Glomerular visceral epithelial cell (primary cell): ENCODE results near the gene DACT2.
"Not testable (repeated sequence)": the region's sequence is repeated elsewhere in the genome, so short reads cannot be mapped to it uniquely, and the experiment has no call there.

ENCODE experiments used
- DNase-seq: peaks from one replicate; pipeline ENCODE4 v3.0.0-alpha.2; 2016; ENCODE audit errors: extremely low spot score

The DACT2 gene

DNA sequence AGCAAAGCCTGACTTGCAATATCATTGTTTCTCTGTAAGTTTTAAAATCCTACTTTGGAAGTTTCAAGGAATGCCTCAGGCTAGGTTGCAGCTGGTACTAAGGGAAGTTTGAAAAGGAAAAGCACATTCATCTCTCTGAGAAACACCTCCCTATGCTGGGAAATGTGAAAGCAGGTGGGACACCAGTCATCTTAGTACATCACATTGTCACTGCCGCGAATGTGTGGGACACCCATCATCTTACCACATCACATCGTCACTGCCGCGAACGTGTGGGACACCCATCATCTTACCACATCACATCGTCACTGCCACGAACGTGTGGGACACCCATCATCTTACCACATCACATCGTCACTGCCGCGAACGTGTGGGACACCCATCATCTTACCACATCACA is 38.3 kb downstream of the DACT2 start:
- not testable (repeated sequence) for DNase-seq

DNA sequence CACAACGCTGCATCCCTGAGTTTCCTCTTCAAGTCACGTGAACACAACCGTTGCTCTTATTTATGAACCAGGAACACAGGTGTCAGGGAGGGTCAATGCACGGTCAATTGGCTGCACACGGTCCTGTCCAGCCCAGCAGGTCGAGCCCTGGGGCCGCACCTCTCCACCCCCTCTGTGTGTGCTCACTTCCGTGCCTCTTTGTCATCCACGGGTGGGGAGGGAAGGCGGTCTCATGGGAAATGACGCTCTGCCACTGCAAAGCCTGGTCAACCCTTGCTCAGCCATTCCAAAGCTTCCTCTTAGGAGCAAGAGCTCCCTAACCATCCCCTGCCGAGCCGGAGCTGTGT is 38.7 kb downstream of the DACT2 start:
- DNase-seq, result no peak

DNA sequence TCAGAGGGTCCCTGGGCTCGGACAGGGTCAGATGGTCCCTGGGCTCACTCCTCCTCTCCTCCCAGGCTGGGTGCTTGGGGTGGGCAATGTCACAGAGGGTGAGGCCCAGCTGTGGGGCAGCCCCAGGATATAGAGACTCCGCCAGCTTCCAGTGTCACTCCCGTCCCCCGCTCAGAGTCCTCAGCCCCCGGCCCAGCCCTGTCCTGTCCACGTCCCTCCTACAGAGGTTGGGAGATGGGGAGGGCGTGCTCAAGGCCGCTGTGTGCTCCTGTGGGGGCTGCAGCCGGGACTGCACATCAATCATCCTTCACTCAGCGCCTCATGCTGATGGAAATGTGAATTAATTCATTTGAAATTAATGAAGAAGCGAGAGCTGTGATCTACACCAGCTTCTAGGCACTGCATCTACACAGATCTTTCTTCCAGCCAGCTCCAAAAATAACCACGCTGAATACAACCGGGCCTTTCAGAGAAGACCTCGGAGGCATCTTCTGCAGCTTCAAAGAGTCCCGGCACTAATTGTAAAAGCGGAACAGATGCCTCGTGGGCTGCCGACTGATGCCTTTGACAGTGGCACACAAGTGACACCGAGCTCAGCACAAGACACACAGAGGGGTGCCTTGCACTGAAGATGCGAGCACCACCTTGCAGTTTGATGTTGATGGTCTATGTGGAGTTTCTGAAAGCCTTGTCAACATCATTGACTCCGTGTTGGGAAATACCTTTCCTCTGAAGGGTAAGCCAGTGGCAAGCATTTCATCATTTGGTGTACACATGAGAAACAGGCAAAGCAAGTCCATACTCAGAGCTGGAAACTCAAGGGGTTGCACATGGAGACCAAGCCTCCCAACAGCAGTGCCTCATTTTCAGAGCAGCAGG is 39.3 kb downstream of the DACT2 start:
- no peak for DNase-seq

DNA sequence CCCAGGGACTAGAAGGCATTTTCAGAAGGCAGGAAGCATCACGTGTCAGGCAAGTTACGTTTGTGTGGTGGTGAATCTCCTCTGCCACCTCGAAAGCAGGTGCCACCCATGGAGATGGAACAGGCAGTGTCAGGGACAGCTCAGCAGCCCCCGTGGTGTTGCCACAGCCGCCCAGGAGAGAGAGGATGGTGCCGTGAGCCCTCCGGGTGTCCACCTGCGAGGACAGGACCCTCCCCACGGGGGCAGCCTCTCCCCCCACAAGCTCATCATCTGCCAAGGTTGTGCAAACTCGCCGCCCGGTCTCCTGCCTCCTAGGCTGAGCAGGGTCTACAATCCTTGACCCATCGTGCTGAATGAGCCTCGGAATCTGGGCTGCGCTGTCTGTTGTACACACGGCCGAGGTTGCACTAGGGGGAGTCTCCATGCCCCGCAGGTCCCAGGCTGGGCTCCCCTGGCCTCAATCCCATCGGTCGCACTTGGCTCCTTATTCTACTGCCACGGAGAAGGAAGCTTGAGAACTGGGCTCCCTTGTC is 40.1 kb downstream of the DACT2 start:
- DNase-seq, result no peak

DNA sequence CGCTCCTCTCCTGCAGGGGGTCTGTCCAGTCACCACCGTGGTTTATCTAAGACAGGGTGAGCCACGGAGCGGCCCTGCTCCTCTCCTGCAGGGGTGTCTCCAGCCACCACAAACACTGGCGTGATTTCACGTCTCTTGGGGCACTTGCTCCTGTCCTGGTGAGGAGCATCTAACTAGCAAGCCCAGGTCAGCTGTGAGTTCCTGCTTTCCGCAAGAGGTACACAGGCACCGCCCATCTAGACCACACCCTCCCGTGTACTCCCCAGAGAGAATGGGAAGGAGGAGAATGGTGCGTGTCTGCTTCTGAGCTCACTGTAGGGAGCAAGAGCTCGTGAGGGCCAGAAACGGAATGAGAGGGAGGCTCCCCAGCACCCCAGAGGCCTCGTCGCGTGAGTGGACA is 40.7 kb downstream of the DACT2 start:
- no peak for DNase-seq

DNA sequence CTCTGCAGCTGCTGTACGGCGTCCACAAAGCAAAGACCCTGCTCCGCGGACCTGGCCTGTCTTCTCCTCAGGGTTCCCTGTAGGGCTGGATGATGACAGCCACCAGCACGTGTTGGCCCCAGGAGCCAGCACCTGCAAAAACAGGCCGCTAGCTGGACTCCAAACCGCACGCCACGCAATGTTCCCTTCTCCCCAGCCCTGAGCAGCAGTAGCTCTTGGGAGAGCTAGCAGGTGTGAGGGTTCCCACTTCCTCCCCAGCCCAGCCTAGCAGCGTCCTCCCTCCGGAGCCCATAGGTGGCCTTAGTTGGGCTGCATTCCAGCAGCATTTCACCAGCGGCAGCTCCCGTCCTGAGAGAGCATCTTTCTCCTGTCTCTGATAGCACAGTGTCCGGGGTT is 42.3 kb downstream of the DACT2 start:
- DNase-seq, result no peak

DNA sequence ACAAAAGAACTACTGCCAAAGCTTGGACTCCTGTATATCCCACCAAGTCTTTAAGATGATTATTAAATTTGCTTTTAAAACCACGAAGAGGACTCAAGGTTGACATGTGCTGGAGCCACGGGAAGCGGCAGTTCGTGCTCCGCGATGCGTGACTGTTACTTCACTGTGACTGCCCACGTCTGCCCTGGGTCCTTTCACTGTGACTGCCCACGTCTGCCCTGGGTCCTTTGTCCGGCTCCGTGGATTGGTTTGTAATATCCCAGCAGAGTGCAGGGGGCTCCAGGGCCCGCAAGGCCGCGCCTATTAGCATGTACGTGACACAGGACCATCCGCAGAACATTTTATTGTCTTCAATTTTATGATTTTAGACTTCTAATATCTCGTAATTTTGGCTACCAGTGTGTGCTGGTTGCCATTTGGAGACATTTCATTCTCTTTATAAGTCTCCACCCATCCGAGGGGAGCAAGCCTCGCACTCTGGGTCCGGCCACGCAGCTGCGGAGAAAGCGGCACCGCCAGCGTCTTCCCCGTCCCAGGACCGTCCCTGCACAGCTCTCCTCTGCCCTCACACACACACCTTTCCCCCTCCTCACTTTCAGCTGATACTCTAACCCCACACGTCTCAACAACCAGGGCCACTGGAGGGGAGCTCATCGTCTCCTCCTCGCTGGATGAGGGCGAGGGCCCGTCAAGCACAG is 42.9 kb downstream of the DACT2 start:
- DNase-seq, result no peak

DNA sequence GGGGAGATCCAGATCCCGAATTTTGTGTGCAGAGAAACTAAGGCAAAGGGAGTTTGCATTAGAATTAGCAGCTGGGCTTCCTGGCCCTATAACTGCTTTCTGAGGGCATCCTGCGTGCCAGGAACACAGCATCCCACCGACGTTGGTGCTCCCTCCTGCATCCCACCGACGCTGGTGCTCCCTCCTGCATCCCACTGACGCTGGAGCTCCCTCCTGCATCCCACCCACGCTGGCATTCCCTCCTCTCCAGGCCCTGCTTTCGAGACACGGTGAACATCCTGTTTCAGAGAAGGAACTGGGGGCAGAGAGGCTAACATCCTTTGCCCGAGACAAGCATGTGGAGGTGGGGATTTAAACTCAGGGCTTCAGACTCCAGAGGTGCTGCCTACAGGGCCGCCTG is 44.4 kb downstream of the DACT2 start:
- DNase-seq, result no peak

DNA sequence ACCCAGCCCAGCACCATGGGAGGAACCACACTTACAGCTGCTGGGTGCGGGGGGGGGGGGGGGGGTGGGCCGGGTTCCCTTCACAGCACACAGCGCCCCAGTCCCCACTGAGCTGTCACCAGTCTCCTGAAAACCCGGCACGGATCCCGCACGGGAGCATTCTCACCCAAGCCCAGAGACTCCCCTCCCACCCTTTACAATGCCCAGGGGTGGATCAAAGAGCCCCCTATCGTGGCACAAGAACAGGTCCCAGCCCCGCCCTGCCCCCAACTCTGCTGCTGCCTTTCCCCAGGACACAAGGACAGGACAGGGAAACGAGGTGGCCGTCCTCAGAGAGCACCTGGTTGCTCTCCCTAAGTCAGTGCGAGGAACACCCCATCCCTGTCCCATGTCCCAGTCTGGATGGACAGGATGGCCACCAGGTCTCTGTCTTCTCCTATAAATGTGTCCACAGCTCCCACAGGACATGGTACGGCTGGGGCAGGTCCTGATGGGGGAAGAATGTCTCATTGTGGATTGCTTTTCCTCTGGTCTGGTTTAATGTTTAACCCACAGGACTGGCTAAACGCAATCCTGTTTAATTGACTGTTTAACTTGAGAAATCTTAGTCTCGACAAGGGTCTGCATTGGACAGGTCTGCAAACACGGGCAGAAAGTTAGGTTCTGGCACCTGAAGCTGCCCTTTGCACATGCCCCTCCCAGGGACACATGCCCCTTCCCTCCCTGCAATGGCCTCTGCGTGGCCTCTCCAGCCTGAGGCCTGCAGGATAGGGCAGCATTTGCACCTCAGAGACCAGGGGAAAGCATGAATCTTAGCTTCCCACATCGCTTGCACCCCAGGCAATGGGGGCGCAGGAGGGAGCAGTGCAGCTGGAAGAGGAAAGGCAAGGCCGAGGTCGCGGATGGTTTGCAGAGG is 45.3 kb downstream of the DACT2 start:
- no peak for DNase-seq

DNA sequence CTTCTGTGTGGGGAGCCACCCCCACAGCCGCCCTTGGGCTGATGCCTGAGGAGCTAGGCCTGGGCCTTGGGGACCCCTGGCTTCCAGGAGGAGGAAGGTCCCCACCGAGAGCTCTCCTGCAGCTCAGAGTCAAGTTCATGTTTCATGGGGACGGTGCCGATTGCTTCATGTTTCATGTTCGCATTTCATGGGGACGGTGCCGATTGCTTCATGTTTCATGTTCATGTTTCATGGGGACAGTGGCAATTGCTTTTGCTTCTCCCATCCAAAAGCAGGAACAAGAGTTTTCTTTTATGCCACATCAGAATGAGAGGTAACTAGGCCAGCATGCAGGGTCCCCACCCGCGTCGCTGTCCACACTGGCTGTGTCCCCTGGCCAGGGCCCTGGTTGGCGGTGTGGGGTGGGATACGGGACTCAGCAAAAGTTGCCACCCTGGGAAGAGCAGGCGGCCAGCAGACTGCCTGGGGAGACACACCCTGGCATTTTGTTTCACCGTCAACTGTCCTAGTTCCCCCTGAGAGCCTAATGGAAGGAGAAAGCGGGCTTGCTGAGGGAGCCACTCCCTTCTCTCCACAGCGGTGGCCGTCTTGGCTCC is 46.0 kb downstream of the DACT2 start:
- no peak for DNase-seq

DNA sequence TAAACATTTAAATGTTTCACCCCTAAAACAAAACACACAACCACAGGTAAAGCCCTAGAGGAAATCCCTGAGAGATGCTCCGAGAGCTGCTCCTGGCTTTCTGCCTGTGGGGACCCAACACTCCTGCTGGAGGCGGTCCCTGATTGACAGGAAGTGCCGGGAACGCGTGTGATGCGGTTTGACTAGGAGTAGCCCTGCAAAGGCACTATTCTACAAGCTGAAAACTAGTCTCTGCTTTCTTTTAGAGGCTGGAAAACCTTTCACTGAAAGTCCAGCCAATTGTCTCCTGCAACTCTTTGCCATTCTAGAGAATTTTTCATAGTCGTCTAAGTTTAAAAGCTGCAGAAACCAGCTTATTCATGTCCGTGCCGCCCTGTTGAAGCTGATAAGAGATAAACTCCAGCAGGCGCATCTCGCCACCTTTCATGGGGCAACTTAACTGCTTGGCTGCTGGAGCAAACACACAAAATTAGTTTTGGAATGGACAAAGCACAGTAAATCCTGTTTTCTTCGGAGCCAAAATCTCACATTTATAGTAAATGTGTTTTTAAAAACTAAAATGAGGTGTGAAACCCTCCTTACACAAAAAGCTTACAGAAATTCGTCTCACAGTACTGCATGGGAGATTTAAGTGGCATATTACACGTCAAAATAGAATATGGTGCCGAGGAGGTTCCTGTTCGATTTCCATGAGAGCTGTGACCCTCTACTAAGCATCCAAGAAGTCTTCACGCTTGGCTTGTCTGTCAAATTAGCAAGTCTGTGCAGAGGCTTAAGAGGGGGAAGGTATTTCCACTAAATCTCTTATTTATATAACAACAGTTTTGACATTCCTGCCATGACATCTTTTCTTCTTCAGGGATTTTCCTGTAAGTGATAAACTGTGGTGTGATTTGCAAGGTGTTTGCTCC is 46.9 kb downstream of the DACT2 start:
- no peak for DNase-seq

DNA sequence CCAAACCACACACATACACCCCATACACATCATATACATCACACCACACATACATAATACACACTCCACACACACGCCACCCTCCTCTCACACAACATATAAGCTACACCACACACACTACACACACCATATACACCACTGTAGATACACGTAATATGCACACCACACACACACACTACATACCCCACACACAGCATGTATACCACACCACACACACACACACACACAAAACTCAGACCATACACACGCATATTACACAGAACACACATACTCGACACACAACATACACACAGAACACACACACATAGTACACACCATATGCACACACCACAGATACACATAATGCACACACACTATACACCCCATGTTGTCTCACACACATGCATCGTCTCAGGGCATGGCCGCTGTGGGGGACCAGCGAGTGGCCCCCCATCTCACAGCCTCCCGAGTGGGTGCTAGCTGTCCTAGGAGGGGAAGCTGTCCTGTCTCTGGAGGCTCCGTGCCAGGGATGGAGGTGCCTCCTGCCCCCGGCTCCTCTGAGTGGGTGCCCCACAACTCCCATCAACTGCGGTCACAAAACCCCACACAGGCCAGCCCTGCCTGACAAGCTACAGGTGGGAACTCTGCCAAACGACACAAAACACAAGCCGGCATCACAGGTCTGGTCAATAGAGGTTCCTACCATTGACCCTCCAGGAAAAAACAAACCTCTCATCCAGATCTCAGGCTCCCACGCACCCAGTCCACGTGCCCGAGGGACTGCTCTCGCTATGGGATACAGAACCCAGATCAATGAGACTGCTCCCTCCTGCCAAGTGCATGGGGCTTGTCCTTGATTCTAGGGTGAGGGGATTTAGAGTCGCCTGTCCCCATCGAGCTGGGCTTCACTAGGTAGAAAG is 49.1 kb downstream of the DACT2 start:
- no peak for DNase-seq

DNA sequence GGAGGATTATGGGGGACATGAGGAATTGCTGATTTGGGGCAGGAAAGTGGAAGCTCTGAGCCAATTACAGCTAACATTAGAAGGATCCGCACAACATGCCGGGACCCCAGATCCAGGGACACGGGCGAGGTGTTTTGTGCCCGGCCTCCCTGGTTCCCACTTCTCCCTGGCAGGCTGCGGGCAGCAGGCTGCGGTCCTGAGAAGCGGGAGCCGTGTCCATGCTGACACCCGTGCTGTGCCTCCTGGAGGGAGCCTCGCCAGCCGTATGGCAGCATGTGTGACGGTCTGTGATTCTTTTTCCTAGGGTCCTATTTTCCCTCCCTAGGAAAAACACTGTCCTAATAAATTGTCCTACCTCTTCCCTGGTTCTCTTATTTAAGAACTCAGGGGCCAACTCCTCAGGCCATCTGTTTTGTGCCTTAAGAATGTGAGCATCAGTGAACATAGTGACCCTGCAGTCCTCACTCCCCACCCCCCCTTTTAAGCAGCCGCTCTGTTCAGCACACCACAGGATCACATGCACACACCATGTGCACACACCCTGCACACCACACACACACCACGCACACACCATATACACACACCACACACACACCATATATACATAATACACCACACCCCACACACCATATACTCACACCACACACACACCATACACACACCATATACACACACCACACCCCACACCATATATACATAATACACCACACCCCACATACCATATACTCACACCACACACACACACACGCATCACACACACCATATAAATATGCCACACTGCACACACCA is 49.9 kb downstream of the DACT2 start:
- no peak for DNase-seq

DNA sequence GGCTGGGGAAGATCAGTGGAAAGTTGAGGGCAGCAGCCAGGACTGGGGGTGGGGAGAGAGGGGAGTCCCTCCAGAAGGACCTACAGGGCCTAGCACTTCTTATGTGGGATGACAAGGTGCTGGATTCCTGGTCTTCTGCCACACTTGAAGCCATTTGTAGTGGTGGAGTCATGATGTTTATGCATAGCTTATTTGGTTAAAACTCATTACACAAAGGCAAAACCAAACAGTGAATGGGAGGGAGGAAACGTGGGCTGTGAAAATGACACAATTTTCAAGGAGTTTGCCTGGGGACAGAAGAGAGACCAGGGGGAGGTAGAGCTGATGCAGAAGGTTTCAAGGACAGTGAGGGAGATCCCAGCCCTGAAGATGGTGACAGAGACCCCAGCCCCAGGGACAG is 50.8 kb downstream of the DACT2 start:
- no peak for DNase-seq

DNA sequence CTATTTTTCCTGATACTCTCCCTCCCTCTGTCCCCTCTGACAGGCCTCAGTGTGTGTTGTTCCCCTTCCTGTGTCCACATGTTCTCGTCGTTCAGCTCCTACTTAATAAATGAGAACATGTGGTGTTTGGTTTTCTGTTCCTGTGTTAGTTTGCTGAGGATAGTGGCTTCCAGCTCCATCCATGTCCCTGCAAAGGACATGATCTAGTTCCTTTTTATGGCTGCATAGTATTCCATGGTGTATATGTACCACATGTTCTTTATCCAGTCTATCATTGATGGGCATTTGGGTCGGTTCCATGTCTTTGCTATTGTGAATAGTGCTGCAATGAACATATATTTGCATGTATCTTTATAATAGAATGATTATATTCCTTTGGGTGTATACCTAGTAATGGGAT is 51.8 kb downstream of the DACT2 start:
- DNase-seq, result not testable (repeated sequence)

DNA sequence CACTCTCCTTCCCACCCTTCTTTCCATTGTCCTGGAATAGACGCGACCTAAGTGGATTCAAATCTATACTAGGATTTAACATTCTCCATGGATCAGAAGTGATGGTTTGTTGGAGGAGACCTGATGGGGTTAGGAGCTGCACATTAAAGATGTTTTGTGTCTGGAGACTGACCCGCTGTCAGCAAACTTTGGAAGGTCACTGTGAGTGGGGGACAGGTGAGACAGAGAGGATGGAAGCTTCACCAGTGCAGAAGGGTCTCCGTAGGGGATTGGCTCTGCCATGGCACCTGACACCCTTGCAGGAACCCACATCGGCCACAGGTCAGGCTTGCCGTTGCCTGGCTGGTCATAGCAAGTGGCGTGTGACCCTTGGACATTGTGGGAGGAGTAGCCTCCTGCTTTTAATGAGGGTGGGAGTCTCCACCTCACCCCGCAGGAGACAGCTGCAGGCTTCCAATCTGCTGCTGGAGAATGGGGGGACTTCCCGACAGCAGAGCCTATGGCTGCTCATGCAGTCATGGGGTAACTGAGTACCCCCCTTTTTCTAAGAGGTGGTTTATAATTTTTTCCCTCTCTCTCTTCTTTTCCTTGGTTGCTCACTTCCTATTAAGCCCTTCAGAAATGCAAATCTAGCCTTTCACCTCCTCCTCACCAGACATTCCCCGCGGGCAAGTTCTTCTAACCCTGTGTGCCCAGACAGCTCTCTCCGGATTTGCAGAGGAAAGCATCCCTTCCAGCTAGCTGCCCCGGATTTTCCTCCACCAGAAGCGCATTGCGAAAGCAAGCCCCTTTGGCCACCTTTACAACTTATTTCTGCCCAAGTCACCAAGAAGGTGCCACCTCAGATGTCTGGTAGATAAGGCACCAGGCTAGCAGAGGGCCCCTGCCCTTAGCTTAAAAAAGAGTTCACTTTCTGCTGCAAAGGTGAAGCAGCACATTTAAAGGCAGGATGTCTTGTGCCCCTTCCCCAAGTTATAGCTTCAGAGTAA is 53.5 kb downstream of the DACT2 start:
- no peak for DNase-seq

DNA sequence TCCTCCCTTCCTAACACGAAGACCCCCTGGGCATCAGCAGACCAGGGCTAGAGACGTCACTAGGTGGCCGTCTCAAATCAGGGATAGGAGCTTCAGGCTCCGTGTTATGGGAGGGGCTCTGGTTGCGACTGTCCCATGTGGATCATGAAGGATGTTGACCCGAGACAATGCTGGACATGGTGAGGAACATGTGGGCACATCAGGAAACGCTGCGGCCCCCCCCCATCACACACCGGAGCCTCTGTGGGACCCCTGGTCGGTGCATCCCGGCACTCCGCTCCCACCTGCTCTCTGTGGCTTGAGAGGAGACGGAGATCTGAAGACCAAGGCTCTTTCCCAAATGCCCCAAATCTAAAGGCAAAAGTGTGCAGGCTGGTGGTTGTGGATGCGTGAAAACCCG is 54.2 kb downstream of the DACT2 start:
- DNase-seq, result no peak
